Mammary epithelial cell (primary cell): Measurements from ENCODE around the gene RPL15.

ENCODE experiments used
- CTCF ChIP-seq, 2 donors: IDR thresholded peaks in 1 of 2; conservative IDR thresholded peaks in 1 of 2; 2 replicates each; pipeline ENCODE4 v1.5.1; 2011 to 2012; ENCODE audit warnings: inconsistent platforms in 2 of 2, low read length in 2 of 2, mild to moderate bottlenecking in 2 of 2, control low read depth in 1 of 2, low read depth in 1 of 2; ENCODE audit not compliant: insufficient read depth in 1 of 2; ENCODE audit errors: extremely low read depth in 1 of 2
- EZH2 ChIP-seq: IDR thresholded peaks from 2 replicates; pipeline ENCODE4 v1.6.1; 2012; ENCODE audit warnings: low read length, inconsistent platforms, borderline replicate concordance

- TF ChIP-seq CTCF (conservative IDR thresholded peaks at IDR 0.05 in 1 of 2, IDR thresholded peaks at IDR 0.05 in 1 of 2; ENCODE audit: extremely low read depth in 1 of 2, insufficient read depth in 1 of 2, low read depth in 1 of 2, low read length in 2 of 2) (no peak), EZH2 (no peak)
Observed at GRCh38 chr3:23873941-23874340, 43.0 kb upstream of the RPL15 start.
